Endothelial cell of hepatic sinusoid (primary cell): ENCODE measurements around the gene BLMH.

ENCODE experiments used
- in situ Hi-C: cut with HindIII; loops from 2 replicates; pipeline ENCODE4 v1.10.0; 2017; ENCODE audit warnings: low sequenced_read_pairs

Gene BLMH

GRCh38 chr17:30291543-30292285 lies at the start of gene BLMH:
Gene BLMH, minus strand, starts transcription at chr17:30291944. Its CDS starts 125 bp downstream, at chr17:30291819.
- in situ Hi-C loops, result no loop called here

- in situ Hi-C loops, result loop anchor here (5.0 kb wide), 1 partner anchor 69 kb away; no protein-coding TSS in a partner anchor
These were observed 49.1 kb upstream of the BLMH start for GRCh38 chr17:30340801-30341356.

GRCh38 chr17:30339086-30339485 lies 47.3 kb upstream of the BLMH start:
- in situ Hi-C loops, result no loop called here

- in situ Hi-C loops, result no loop called here
These were observed 45.8 kb upstream of the BLMH start for GRCh38 chr17:30337393-30337999.

- in situ Hi-C loops, result no loop called here
These were observed 44.8 kb upstream of the BLMH start for GRCh38 chr17:30336369-30337171.

- in situ Hi-C loops, result no loop called here
These were observed 42.7 kb upstream of the BLMH start for GRCh38 chr17:30334421-30334820.

GRCh38 chr17:30333503-30334360 lies 42.0 kb upstream of the BLMH start, which contains the start of gene TMIGD1:
Gene TMIGD1, minus strand, starts transcription at chr17:30334057. Its CDS starts 1,924 bp downstream, at chr17:30332133.
- in situ Hi-C loops, result no loop called here

GRCh38 chr17:30332057-30332542 lies 40.4 kb upstream of the BLMH start:
- in situ Hi-C loops, result no loop called here

- in situ Hi-C loops, result loop anchor here (5.0 kb wide), 2 partner anchors 100 to 220 kb away; no protein-coding TSS in a partner anchor
These were observed 35.1 kb upstream of the BLMH start for GRCh38 chr17:30326809-30327208.

- in situ Hi-C loops, result loop anchor here (5.0 kb wide), 2 partner anchors 97 to 217 kb away; no protein-coding TSS in a partner anchor
These were observed 33.0 kb upstream of the BLMH start for GRCh38 chr17:30324723-30325122.

GRCh38 chr17:30323895-30324319 lies 32.2 kb upstream of the BLMH start:
- in situ Hi-C loops, result no loop called here

GRCh38 chr17:30323262-30323894 lies 31.6 kb upstream of the BLMH start:
- in situ Hi-C loops, result no loop called here

GRCh38 chr17:30321314-30321713 lies 29.6 kb upstream of the BLMH start:
- in situ Hi-C loops, result no loop called here

- in situ Hi-C loops, result no loop called here
These were observed 26.4 kb upstream of the BLMH start for GRCh38 chr17:30318155-30318554.

- in situ Hi-C loops, result no loop called here
These were observed 25.0 kb upstream of the BLMH start for GRCh38 chr17:30316736-30317135.

GRCh38 chr17:30315106-30315505 lies 23.4 kb upstream of the BLMH start:
- in situ Hi-C loops, result no loop called here

GRCh38 chr17:30314474-30314873 lies 22.7 kb upstream of the BLMH start:
- in situ Hi-C loops, result no loop called here

GRCh38 chr17:30312226-30312625 lies 20.5 kb upstream of the BLMH start:
- in situ Hi-C loops, result no loop called here

GRCh38 chr17:30310562-30310961 lies 18.8 kb upstream of the BLMH start:
- in situ Hi-C loops, result no loop called here
